ENCODE measurements around the gene EXOSC5. TPM values are rescaled to one million over a fixed set of nuclear protein-coding genes. Genes with fewer than 3 reads are reported as not detected.

Gene EXOSC5
- total RNA-seq, 1 donor from 2014 or later: 12.2 TPM

DNA sequence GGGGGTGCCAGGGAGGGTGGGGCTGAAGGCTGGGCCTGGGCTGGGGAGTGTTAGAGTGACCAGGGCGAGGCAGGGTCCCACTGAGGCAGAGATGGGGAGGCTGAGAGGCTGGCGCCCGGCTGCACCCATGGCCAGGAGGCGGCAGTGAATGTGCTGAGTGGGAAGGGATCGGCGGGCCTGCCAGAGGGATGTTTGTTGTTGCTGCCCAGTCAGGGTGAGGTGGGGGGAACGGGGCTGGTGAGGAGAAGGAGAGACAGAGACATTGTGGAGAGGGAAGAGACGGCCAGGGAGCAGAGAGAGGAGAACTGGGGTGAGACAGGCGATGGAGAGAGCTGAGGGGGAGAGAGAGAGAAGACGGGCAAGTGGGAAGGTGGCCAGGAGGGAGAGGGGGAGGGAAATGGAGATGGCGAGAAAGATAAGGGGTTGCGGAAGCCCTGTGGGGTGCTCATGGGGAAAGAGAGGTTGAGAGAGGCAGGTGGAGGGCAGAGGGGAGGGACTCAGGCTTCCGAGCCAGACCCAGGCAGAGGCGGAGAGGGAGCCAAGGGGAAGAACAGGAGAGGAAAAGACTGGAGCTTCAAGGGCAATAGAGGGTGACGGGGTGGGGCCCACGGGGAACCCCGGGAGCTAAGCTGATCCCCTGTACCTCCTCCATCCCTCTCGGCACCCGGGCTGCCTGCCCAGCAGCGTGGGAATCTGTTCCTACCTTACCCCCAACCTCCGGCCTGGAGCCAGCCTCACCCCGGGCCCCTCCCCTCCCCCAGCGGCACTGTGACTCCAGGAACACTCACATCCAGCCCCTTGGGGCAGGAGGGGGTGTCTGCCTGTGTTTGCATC is 30.7 kb upstream of the EXOSC5 start:
- H3K9me3 Mint-ChIP-seq: no peaks in the 10 kb centered on the region
- H3K4me3 Mint-ChIP-seq: peak overlapping the region; percentile 81
- H3K4me1 Mint-ChIP-seq: peaks cover 20% of the 10 kb centered on the region
- TF ChIP-seq, protein P1, sequence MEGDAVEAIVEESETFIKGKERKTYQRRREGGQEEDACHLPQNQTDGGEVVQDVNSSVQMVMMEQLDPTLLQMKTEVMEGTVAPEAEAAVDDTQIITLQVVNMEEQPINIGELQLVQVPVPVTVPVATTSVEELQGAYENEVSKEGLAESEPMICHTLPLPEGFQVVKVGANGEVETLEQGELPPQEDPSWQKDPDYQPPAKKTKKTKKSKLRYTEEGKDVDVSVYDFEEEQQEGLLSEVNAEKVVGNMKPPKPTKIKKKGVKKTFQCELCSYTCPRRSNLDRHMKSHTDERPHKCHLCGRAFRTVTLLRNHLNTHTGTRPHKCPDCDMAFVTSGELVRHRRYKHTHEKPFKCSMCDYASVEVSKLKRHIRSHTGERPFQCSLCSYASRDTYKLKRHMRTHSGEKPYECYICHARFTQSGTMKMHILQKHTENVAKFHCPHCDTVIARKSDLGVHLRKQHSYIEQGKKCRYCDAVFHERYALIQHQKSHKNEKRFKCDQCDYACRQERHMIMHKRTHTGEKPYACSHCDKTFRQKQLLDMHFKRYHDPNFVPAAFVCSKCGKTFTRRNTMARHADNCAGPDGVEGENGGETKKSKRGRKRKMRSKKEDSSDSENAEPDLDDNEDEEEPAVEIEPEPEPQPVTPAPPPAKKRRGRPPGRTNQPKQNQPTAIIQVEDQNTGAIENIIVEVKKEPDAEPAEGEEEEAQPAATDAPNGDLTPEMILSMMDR (IDR thresholded peaks at IDR 0.05; ENCODE audit: unreplicated experiment): no peak
- peak overlapping the region; percentile 80 for H3K27ac Mint-ChIP-seq
- no peaks in the 10 kb centered on the region for H3K27me3 Mint-ChIP-seq (ENCODE audit: low read depth)
- DNase-seq (ENCODE audit: low spot score in 2 of 2, unreplicated experiment in 2 of 2): peak in 1 of 2 experiments; percentile 55
- H3K36me3 Mint-ChIP-seq: peaks cover 7% of the 10 kb centered on the region

DNA sequence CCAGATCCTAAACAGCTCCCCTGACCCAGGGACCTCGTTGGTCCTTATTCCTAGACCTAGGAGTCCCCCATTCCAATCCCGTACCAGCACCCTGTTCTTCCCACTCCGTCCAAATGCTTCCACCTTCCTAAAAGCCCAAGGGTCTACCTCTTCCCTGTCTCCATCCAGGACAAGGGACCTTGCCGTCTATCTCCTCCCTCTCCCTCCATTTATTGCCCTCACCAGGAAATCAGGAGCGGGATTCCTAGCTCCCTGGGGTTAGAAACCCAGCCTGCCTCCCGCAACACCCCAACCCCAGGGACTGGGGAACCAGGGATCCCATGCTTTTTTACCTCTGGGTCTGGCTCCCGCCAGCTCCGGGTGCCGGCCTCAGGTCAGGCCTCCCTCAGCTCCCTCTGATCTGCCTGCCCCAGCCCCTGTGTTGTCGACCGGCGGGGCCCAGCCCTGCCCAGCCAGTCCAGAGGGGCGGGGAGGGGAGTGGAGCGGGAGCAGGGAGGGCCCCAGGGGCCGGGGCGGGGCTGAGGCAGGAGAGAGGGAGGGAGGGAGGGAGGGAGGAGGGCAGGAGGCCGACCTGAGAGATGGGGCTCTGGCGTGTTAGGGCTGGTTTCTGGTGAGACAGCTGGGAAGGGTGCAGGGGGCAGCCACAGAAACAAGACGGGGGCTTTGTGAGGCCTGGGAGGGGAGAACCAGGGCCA is 29.9 kb upstream of the EXOSC5 start, which contains the start of gene B3GNT8:
Gene B3GNT8 (minus strand): TSS at position 423 of the 695 bp plus-strand sequence. CDS start 596 bp downstream, outside the sequence.
- Mint-ChIP-seq H3K27me3 (ENCODE audit: low read depth) (no peaks in the 10 kb centered on the region), H3K27ac (peak within 1 kb of the TSS; percentile 93)
- DNase-seq (ENCODE audit: low spot score in 2 of 2, unreplicated experiment in 2 of 2): peak; percentile 65 to 71

DNA sequence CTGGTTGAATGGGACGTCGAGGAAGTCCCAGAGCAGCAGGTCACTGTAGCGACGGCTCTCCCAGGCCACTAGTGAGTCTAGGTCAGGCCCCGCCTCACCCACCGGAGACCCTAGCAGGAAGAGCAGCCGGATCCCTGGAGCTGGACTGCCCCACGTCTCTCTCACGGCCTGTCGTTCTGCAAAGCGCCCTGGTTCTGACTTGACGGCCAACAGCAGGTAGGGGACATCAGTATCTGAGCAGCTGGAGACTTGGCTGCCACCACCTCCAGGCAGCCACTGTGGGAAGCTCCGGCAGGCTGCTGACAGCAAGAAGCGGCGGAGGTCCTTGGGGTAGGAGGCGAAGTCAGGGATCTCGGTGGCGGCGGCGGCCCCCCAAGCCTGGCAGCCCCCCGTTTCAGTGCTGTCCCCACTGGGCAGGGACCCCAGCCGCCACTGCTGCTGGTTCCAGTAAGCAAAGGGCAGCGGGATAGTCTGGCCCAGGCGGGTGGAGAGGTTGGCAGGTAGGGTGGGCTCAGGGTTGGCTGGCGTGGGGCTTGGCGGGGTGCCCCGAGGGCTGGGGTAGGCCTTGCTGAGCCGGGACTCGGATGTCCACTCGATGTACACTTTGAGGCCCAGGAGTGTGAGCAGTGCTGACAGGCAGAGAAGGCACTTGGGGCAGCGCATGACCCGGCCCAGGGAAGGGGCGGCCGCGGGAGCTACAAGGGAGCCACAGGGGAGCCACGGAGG is 29.1 kb upstream of the EXOSC5 start:
- H3K36me3 Mint-ChIP-seq: peaks cover 16% of the 10 kb centered on the region
- H3K27ac Mint-ChIP-seq: peak overlapping the region; percentile 93
- H3K4me1 Mint-ChIP-seq: peaks cover 20% of the 10 kb centered on the region
- peak overlapping the region; percentile 81 for H3K4me3 Mint-ChIP-seq
- no peak for DNase-seq (ENCODE audit: low spot score in 2 of 2, unreplicated experiment in 2 of 2)
- TF ChIP-seq, protein P1 (IDR thresholded peaks at IDR 0.05; ENCODE audit: unreplicated experiment): no peak
- no peaks in the 10 kb centered on the region for H3K27me3 Mint-ChIP-seq (ENCODE audit: low read depth)
- H3K9me3 Mint-ChIP-seq: no peaks in the 10 kb centered on the region

More for the DNA sequence above, 29.9 kb upstream of the EXOSC5 start, which contains the start of gene B3GNT8:
- TF ChIP-seq, protein P1 (IDR thresholded peaks at IDR 0.05; ENCODE audit: unreplicated experiment): no peak
- Mint-ChIP-seq H3K4me1 (peaks cover 20% of the 10 kb centered on the region), H3K36me3 (peaks cover 10% of the 10 kb centered on the region), H3K4me3 (peak within 1 kb of the TSS; percentile 81), H3K9me3 (no peaks in the 10 kb centered on the region)

DNA sequence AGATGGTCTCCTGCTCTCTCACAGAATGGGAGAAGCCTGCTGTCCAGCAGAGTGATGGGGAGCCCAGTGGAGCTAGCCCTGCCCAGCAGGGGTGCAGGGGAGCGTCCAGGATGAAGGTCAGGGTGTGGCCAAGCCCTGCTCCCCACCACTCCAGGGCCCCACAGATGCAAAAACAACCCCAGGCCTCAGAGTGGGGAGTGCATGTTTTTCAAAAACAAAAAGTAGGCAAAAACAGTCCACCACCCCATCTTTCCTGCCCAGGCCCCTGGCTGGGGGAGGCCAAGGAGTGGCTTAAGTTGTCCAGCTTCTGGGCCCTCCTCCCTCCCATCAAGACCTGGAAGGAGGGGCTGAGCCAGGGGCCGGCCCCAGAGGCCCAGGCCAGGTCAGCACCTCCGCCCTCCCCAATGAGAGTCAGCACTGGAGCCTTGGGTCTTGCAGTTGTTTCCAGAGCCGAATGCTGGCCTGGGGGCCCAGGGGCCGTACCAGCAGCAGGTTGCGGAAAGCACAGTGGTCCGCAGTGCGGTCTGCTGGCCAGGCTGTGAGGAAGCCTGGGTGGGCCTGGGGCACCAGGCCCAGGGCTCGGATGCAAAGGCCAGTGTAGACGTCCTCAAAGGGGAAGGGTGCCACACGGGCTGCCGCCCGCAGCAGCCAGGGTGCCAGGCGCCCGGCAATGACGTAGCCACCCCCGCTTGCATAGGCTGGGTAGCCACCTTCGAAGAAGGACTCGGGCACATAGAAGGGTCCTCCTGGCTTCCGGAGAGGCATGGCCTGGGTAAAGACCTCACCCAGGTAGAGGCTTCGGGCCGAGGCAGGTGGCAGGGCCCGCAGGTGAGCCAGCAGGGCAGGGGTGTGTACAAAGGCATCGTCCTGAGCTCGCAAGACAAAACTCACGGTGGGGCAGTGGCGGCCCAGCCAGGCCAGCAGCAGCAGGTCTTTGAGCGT is 28.3 kb upstream of the EXOSC5 start:
- DNase-seq (ENCODE audit: low spot score in 2 of 2, unreplicated experiment in 2 of 2): no peak
- Mint-ChIP-seq H3K27me3 (ENCODE audit: low read depth) (no peaks in the 10 kb centered on the region), H3K4me1 (peaks cover 20% of the 10 kb centered on the region), H3K36me3 (peaks cover 20% of the 10 kb centered on the region), H3K4me3 (peak overlapping the region; percentile 81), H3K27ac (peak overlapping the region; percentile 16), H3K9me3 (no peaks in the 10 kb centered on the region)
- TF ChIP-seq, protein P1 (IDR thresholded peaks at IDR 0.05; ENCODE audit: unreplicated experiment): no peak

Measured in mesothelial cell of epicardium (in vitro differentiated cells).